Medulla oblongata (tissue), 1 donor: ENCODE results near the gene SH2D2A.
A peak's percentile ranks its signal among the peaks of the same experiment; 100 is the strongest.

Experiments
- DNase-seq: peaks from one replicate; pipeline ENCODE4 v3.0.0-alpha.2; 2015; ENCODE audit errors: extremely low spot score

The SH2D2A gene

GRCh38 chr1:156803086-156803851 is 13.4 kb downstream of the SH2D2A start:
- no peak for DNase-seq

GRCh38 chr1:156802421-156802935 is 14.2 kb downstream of the SH2D2A start:
- no peak for DNase-seq

- DNase-seq, result no peak
Observed at GRCh38 chr1:156801409-156802121, 15.1 kb downstream of the SH2D2A start.

GRCh38 chr1:156797212-156797871 is 19.3 kb downstream of the SH2D2A start:
- peak; percentile 73 for DNase-seq

- no peak for DNase-seq
Observed at GRCh38 chr1:156796340-156797097, 20.1 kb downstream of the SH2D2A start.

- peak; percentile 85 for DNase-seq
Observed at GRCh38 chr1:156795787-156796186, 20.9 kb downstream of the SH2D2A start.

GRCh38 chr1:156795374-156795733 is 21.3 kb downstream of the SH2D2A start:
- DNase-seq, result no peak

GRCh38 chr1:156794506-156795373 is 21.9 kb downstream of the SH2D2A start:
- DNase-seq, result no peak

- peak; percentile 59 for DNase-seq
Observed at GRCh38 chr1:156789621-156790318, 26.9 kb downstream of the SH2D2A start.

- DNase-seq, result no peak
Observed at GRCh38 chr1:156788136-156788535, 28.5 kb downstream of the SH2D2A start.

GRCh38 chr1:156786640-156787039 is 30.0 kb downstream of the SH2D2A start:
- DNase-seq, result no peak

- no peak for DNase-seq
Observed at GRCh38 chr1:156785458-156785857, 31.2 kb downstream of the SH2D2A start.

GRCh38 chr1:156781585-156782186 is 35.0 kb downstream of the SH2D2A start:
- no peak for DNase-seq

GRCh38 chr1:156777573-156777972 is 39.1 kb downstream of the SH2D2A start:
- DNase-seq, result no peak

- DNase-seq, result no peak
Observed at GRCh38 chr1:156776942-156777341, 39.7 kb downstream of the SH2D2A start.

- DNase-seq, result no peak
Observed at GRCh38 chr1:156775799-156776198, 40.8 kb downstream of the SH2D2A start.

GRCh38 chr1:156773607-156774006 is 43.0 kb downstream of the SH2D2A start:
- DNase-seq, result no peak

GRCh38 chr1:156772728-156773497 is 43.7 kb downstream of the SH2D2A start:
- DNase-seq, result no peak

GRCh38 chr1:156772222-156772621 is 44.4 kb downstream of the SH2D2A start:
- no peak for DNase-seq
